ENCODE measurements around the gene B3GNT7.
"Not testable (repeated sequence)": the region's sequence is repeated elsewhere in the genome, so short reads cannot be mapped to it uniquely, and the experiment has no call there.

The B3GNT7 gene

DNA sequence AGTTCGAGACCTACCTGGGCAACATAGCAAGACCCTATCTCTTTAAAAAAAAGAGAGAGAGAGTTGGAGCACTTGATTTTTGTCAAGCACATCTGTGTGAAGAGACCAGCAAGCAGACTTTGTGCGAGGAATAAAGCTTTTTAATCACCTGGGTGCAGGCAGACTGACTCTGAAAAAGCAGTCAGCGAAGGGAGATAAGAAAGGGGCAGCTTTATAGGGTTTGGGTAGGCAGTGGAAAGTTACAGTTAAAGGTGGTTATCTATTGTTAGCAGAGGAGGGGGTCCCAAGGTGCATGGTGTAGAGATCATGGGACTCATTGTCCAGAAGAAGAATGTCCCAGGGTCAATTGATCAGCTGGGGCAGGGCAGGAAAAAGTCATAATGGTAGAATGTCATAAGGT is 34.4 kb downstream of the B3GNT7 start:
- Histone ChIP-seq H3K27ac (replicated peaks) (no peak overlapping the region), H3K27me3 (ENCODE audit: insufficient read depth, poor library complexity, severe bottlenecking) (no peaks in the 10 kb centered on the region), H3K4me3 (replicated peaks; ENCODE audit: insufficient read depth, low read length) (no peak overlapping the region)
- no peak for DNase-seq (ENCODE audit: low read depth in 1 of 2, low spot score in 1 of 2)
- TF ChIP-seq POLR2AphosphoS5 (IDR thresholded peaks at IDR 0.05; ENCODE audit: low read depth) = no peak
- TF ChIP-seq, protein P1, sequence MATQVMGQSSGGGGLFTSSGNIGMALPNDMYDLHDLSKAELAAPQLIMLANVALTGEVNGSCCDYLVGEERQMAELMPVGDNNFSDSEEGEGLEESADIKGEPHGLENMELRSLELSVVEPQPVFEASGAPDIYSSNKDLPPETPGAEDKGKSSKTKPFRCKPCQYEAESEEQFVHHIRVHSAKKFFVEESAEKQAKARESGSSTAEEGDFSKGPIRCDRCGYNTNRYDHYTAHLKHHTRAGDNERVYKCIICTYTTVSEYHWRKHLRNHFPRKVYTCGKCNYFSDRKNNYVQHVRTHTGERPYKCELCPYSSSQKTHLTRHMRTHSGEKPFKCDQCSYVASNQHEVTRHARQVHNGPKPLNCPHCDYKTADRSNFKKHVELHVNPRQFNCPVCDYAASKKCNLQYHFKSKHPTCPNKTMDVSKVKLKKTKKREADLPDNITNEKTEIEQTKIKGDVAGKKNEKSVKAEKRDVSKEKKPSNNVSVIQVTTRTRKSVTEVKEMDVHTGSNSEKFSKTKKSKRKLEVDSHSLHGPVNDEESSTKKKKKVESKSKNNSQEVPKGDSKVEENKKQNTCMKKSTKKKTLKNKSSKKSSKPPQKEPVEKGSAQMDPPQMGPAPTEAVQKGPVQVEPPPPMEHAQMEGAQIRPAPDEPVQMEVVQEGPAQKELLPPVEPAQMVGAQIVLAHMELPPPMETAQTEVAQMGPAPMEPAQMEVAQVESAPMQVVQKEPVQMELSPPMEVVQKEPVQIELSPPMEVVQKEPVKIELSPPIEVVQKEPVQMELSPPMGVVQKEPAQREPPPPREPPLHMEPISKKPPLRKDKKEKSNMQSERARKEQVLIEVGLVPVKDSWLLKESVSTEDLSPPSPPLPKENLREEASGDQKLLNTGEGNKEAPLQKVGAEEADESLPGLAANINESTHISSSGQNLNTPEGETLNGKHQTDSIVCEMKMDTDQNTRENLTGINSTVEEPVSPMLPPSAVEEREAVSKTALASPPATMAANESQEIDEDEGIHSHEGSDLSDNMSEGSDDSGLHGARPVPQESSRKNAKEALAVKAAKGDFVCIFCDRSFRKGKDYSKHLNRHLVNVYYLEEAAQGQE (IDR thresholded peaks at IDR 0.05; ENCODE audit: insufficient replicate concordance, low read depth) = no peak
- no peak for TF ChIP-seq GABPA (IDR thresholded peaks at IDR 0.05; ENCODE audit: low read depth)
- TF ChIP-seq, protein P2, sequence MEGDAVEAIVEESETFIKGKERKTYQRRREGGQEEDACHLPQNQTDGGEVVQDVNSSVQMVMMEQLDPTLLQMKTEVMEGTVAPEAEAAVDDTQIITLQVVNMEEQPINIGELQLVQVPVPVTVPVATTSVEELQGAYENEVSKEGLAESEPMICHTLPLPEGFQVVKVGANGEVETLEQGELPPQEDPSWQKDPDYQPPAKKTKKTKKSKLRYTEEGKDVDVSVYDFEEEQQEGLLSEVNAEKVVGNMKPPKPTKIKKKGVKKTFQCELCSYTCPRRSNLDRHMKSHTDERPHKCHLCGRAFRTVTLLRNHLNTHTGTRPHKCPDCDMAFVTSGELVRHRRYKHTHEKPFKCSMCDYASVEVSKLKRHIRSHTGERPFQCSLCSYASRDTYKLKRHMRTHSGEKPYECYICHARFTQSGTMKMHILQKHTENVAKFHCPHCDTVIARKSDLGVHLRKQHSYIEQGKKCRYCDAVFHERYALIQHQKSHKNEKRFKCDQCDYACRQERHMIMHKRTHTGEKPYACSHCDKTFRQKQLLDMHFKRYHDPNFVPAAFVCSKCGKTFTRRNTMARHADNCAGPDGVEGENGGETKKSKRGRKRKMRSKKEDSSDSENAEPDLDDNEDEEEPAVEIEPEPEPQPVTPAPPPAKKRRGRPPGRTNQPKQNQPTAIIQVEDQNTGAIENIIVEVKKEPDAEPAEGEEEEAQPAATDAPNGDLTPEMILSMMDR (IDR thresholded peaks at IDR 0.05; ENCODE audit: insufficient read depth, low read length) = no peak
- no peak for TF ChIP-seq SPI1 (IDR thresholded peaks at IDR 0.05; ENCODE audit: borderline replicate concordance, low read depth)

DNA sequence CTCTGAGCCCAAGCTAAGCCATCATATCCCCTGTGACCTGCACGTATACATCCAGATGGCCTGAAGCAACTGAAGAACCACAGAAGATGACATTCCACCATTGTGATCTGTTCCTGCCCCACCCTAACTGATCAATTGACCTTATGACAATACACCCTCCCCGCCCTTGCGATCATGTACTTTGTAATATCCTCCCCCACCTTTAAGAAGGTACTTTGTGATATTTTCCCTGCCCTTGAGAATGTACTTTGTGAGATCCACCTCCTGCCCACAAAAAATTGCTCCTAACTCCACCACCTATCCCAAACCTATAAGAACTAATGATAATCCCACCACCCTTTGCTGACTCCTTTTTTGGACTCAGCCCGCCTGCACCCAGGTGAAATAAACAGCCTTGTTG is 34.9 kb downstream of the B3GNT7 start:
- H3K27ac ChIP-seq (replicated peaks); H3K27me3 ChIP-seq (ENCODE audit: insufficient read depth, poor library complexity, severe bottlenecking); H3K4me3 ChIP-seq (replicated peaks; ENCODE audit: insufficient read depth, low read length); DNase-seq (ENCODE audit: low read depth in 1 of 2, low spot score in 1 of 2): not testable (repeated sequence)

DNA sequence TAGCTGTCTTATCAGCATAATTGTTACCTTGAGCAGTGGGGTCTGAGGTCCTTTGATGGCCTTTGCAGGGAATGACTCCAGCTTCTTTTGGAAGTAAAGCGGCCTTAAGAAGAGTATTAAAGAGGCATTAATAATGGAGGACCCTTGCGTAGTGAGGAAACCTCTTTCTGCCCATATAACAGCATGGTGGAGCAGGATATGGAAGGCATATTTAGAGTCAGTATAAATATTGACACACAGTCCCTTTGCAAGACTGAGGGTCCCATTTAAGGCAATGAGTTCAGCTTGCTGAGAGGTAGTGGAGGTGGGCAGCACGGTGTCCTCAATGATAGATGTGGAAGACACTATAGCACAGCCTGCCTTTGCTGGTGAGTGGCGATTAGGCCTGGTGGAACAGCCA is 36.1 kb downstream of the B3GNT7 start:
- TF ChIP-seq POLR2AphosphoS5 (IDR thresholded peaks at IDR 0.05; ENCODE audit: low read depth) (no peak), SPI1 (IDR thresholded peaks at IDR 0.05; ENCODE audit: borderline replicate concordance, low read depth) (no peak), GABPA (IDR thresholded peaks at IDR 0.05; ENCODE audit: low read depth) (no peak)
- TF ChIP-seq, protein P1 (IDR thresholded peaks at IDR 0.05; ENCODE audit: insufficient replicate concordance, low read depth) = no peak
- TF ChIP-seq, protein P2 (IDR thresholded peaks at IDR 0.05; ENCODE audit: insufficient read depth, low read length) = no peak
- Histone ChIP-seq H3K27ac (replicated peaks) (no peak overlapping the region), H3K4me3 (replicated peaks; ENCODE audit: insufficient read depth, low read length) (no peak overlapping the region), H3K27me3 (ENCODE audit: insufficient read depth, poor library complexity, severe bottlenecking) (no peaks in the 10 kb centered on the region)
- DNase-seq (ENCODE audit: low read depth in 1 of 2, low spot score in 1 of 2) = no peak

DNA sequence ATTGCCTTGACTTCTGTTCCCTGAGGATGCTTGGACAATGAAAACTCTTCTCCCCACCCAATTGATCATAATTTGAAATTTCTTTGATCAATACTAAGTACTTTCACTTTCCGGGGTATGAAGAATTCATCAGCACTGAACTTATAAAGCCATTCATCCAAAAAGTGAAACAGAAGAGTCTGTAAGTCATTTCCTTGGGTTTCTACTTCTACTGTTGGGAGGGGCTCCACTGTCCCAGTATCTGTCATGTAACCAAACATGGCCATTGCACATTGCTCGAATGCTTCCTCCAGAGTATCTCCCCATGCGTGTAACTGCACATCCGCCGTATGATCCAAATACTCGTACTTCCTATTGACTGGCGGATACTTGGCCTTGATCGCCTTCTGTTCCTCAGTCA is 38.5 kb downstream of the B3GNT7 start:
- Histone ChIP-seq H3K4me3 (replicated peaks; ENCODE audit: insufficient read depth, low read length) (no peak overlapping the region), H3K27me3 (ENCODE audit: insufficient read depth, poor library complexity, severe bottlenecking) (no peaks in the 10 kb centered on the region), H3K27ac (replicated peaks) (no peak overlapping the region)
- no peak for DNase-seq (ENCODE audit: low read depth in 1 of 2, low spot score in 1 of 2)
- TF ChIP-seq, protein P2 (IDR thresholded peaks at IDR 0.05; ENCODE audit: insufficient read depth, low read length) = no peak
- no peak for TF ChIP-seq GABPA (IDR thresholded peaks at IDR 0.05; ENCODE audit: low read depth)
- no peak for TF ChIP-seq POLR2AphosphoS5 (IDR thresholded peaks at IDR 0.05; ENCODE audit: low read depth)
- no peak for TF ChIP-seq SPI1 (IDR thresholded peaks at IDR 0.05; ENCODE audit: borderline replicate concordance, low read depth)
- TF ChIP-seq, protein P1 (IDR thresholded peaks at IDR 0.05; ENCODE audit: insufficient replicate concordance, low read depth) = no peak
